ENCODE results near the gene CTNNB1.

CTNNB1 gene

DNA sequence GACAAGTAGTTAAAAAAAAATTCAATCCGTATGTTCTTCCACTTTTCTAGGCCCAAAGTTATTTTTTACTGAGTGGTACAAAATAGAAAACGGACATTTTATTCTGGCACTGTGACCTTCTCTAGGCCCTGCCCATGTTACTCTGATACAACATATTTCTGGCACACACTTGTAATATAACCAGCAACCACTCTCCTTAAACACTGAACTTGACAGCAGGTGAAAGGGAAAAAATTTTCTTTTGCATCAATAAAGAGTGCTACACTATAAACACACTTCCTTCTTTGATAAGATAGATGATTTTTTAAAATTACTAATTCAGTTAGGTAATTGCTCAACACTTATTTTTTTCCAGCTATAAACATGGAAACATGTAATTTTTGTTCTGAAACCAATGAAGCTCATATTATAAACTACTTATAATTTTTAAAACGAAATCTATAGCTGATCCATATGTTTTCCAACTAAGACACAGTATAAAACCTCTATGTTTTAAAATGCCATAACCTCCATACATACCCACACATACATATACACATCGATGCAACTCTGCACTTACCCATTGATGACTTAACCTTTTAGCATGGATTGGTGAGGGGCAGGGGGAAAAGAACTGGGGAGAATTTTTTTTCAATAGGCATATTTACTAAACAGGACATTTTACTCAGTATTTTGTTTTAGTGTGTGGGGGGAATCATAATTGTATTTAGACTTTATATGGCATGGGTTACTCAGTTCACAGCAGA is 5.3 kb upstream of the CTNNB1 start:
- DNase-seq = no peak

DNA sequence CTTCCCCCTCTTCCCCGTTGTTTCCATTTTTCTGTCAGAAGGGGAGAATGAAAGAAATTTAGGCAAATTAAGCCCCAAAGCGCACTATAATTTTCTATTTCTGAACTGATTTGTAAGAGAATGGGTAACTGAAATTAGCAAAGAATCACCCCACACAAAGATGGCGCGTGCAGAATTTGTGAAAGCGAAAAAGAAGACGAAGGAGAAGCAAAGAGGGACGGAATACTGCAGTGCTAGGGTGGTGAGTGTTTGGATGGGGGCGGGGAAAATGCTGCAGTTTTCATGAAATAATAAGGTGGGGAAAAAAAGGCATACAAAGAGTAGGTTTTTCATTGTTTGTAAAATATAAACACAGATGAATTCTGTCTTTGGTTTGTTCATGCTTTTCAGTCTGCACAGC is 4.6 kb upstream of the CTNNB1 start:
- DNase-seq = no peak

DNA sequence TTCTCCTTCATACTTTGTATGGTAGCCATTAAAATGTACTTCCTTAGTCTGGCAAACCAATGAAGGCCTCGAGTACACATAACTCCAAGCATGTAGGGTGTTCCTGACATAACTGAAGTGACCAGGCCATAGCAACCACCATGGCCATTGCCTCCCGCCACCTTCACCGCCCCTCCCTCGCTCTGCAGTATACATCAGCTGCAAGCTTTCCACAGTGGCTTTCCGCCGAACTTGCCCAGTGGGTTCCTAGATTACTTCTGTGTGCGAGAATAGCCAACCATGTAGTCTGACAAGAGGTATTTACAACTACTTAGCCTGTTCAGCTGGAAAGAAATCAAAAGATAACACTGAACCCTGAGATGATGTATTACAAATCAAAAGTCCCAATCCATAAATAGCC is 3.4 kb upstream of the CTNNB1 start:
- no peak for DNase-seq

DNA sequence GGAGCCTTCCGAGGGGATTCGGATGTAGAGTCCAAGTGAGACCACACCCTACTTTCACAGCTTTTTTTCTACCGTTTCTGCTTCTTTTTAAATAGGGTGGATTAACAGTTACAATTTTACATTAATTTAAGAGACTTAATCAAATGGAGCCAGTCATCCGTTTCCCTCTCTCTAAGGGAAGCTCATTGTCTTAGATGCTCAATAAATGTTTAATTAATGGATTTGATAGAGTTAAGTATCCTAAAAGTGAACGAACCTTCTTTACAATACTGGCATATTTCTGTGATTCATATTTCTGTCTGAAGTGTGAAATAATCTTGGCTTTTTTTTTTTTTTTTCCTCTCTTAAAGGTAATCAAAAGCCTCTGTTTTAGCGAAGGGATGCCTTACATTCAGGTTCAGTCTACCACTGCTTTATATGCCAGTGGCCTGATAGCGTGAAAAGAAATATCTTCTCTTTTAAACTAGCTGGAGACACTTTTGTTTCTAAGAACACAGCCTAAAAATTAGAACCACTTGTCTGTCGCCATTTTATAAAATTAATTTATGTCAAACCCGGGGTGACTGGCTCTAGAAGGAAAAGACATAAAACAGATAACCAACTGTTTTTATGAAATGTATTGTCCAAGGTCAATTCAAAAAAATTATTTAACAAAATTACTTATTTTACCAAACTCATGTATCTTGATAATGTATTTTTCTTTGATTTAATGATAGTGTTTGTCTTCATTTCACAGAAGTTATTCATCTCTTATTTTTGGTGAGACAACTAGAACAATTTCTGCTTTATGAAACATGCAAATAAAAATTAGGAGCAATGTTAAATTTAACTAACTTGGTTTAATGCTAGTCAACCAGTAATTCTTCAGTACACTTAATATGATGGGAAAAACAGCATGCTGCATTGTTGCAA is 2.5 kb upstream of the CTNNB1 start:
- DNase-seq = no peak

DNA sequence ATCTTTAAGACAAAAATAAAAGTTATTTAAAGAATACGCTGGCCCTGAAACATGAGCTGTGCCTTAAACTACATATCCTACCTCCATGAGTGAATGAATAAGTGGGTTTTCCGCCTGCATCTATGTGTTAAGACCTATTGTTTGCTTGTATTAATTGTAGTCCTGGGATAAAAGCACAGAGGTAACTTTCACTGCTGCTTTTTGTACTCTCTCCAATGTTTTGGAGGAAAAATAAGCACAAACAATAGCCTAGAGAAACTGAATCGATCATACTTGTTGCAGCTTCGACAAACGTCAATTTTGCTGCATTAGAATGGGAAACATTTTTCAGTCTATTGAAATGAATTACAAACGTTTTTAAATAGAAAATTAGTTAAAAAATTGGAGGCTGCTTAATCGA is 1.3 kb upstream of the CTNNB1 start:
- no peak for DNase-seq

DNA sequence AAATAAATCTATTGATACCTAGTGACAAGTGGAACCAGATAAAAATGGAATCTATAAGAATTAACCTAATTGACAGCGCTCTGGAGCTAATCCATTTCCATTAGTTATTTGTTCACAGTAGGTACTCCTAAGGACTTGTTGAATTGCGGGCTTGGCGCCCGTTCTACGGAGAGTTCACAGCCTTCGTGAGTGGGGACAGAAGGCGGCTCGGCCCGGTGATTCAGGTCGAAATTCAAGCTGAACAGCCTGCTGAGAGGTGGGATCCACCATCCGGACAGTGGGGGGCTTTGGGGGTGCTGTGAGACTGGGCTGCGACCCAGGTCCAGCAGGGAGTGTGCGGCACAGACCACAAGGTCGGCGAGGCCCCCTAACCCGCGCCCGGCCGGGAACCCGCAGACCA is 779 bp upstream of the CTNNB1 start:
- DNase-seq = no peak

DNA sequence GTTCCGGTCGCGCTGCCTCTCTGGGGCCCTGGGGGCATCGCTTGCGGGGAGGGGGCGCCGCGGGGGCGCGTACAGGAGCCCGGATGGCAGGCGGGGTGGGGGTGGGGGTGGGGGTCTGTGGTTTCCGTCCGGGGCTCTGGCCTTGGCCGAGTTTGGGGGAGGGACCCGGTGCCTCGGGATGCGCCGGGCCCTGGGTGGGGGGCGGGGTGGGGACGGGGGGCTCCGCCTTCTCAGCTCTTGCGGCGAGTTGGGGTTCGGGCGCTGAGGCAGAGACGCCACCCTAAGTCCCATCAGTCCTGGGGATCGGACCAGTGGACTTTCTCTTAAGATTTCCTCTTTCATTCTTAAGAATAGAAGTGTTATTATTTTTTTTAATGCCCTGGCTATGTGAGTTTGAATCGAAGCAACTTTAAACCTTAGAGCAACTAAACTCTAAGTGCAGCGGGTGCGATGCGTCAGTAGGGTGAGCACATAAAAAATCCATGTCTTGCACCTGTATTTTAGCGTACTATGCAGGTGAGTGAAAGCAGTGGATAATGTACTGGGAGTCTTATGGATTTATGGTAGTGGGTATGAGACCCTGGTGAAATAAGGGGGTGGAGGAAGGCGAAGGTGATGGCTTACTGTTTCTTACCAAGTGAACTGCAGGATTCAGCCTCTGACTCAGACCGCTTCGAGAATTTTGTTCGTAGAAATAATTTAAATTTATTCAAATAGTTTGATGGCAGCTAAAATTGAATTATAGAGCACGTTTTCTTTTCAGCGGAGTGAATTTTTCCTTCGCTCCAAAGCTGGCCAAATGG is 762 bp downstream of the CTNNB1 start:
- no peak for DNase-seq

DNA sequence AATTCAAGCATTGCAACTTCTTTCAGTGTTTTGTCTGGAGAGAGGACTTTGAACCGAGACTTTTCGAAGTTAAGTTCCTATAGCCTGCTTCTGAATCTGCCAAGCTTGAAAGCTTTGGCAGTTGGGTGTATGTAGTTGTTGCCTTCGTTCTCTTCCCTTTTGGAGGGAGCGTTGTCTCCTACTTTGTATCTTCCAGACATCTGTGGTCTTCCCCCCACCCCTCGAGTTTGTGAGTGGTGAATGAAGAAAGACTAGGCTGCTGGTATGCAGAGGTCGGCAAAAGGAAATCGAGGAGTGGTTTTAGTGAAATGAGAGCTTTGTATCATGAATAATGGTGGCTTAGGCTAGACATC is 1.3 kb downstream of the CTNNB1 start:
- DNase-seq = no peak

DNA sequence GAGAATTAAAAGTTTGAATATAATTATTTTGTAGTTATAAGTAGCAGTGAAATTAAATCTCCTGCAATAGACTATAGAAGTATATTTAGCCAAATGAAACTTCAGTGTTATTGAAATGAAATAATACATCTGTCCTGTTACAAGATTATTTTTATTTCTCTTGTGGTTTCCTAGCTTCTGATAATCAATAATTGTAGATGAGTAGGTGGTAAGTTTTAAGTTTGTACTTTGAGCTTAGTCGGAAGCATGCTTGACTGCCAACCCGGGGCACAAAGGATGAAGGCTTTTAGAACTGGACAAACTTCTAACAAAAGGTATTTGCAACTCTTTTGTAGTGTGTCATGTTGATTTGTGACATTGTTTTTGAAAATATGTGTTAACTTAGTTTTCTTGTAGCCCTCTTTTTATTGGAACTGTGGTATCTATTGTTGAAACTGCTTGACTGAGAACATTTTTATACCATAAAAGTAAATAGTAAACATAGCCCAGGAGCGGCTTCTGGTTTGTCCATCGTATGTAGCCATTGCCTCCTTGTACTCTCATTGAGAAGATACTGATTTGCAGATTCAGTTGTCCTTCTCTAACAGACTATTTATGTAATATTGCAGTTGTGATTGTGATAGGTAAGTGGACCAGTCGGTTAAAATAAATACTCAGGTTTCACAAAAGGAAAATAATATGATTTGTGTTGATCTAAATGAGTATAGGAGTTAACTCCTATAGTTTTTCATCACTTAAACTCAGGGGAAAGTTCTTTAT is 2.9 kb downstream of the CTNNB1 start:
- DNase-seq = no peak

DNA sequence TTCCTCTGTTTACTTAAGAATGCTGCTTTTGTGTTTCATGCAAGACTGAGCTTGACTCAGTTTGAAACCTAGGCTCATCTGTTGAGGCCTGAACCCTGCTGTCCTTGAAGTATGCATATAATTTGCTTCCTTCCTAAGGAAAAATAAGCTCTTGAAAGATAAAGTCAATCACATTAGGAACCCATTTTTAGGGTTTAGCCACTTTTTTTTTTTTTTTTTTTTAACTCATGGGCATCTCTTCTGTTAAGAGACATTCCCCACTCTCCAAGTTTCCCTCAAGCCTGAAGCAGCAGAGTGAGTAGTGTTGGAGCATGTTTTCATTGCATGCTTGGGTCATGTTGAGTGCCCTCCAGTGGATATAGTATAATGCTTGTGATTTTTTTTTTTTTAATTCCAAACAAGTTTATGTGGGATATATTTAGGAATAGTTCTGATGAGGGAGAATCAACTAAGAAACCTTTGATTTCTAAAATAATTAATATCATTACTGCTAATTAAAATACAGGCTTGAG is 3.6 kb downstream of the CTNNB1 start:
- DNase-seq = peak; percentile 5

DNA sequence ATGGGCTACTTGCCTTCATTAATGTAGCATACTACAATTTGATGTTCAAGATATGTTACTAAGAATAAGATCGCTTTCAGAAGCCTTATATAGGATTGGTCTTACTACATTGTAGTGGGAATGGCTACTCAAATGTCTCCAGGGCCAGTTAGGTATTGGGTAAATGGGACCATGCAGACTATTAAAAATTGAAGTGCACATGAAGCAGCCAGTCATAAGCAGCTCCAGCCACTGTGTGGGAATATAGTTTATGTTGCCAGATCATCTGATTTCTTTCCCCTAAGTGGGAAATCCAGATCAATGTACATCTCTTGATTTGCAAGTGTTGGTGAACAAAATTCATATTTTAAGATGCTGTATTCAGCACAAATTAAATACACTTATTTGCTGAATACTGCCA is 5.1 kb downstream of the CTNNB1 start:
- no peak for DNase-seq

DNA sequence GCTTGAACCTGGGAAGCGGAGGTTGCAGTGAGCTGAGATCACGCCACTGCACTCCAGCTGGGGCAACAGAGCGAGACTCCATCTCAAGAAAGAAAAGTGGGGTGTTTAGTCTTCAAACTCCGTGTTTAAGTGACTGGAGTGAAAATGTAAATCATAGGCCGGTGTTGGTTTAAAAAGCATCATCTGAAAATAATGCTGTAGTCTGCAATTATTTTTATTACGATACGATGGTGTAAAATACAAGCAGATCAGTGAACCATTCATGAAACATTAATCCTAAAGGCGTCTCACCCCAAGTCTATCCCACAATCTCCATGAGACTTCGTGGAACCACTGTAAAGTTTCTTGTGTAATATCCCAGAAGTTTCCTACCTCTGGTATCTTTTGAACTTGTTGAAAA is 6.3 kb downstream of the CTNNB1 start:
- no peak for DNase-seq

DNA sequence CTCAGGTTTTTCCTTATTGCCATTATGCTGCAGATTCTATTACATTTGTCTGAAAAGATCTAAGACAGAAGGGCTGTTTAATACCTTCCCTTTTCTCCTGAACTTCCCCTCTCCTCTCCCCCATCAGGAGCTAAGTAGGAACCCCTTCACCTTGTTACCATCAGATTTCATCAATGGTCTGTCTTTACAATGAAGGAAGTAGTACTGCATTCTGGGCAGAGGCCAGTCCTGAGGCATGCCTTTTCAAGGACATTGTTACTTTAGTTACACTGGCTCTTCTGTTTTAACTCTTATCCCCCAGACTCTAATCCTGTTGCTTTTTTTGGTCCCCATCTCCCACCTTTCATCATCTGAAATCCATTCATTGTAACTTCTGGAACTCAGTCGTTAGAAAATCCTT is 8.1 kb downstream of the CTNNB1 start:
- no peak for DNase-seq

DNA sequence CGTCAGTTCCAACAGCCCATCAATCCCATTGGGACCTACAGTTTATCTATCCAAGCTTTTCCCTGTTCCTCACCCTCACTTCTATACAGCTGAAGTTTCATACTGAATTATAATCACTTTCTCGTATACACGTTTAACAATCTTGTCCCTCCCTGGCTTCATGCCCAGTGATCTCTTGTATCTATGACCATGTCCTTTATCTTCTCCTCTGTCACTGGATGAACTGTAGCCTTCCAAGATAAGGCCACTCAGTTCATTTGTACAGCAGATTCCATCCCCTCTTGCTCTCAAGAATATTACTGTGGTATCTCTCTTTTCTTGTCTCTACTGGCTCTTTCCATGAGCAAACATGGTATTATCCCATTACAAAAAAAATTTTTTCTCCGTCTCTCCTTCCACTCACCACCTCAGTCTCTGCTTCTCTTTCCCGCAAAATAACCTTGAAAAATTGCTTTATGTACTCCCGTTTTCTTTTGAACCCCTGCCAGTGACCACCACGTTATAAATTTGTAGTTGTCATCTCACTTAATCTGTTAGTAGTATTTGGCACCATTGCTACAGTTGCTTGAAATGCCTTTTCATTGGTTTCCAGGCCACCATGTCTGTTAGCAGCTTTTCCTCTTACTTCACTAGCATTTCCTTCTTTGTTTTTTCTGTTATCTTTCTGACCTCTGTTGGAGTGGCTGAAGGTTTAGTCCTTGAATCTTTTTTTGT is 9.4 kb downstream of the CTNNB1 start:
- DNase-seq = no peak

DNA sequence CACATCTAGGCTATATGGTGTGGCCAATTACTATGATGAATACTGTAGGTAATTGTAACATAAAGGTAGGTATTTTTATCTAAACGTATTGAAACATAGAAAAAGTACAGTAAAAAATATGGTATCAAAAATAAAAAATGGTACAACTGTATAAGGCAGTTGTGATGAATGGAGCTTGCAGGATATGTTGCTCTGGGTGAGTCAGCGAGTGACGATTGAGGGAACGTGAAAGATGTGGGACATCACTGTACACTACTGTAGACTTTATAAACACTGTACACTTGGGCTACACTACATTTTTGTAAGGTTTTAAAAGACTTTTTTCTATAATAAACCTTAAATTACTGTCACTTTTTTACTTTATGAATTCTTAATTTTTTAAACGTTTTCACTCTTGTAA is 10.3 kb downstream of the CTNNB1 start:
- no peak for DNase-seq

DNA sequence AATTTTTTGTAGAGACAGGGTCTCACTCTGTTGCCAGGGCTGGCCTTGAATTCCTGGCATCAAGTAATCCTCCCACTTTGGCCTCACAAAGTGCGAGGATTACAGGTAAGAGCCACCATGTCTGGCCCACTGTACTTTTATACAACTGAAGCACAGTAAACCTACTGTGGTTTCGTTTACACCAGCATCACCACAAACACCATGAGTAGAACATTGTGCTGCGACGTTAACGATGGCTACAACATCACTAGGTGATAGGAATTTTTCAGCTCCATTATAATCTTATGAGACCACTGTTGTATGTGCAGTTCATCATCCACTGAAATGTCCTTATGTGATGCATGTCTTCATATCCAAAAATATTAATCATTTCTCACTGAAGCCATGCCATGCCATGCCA is 11.7 kb downstream of the CTNNB1 start:
- DNase-seq = no peak

DNA sequence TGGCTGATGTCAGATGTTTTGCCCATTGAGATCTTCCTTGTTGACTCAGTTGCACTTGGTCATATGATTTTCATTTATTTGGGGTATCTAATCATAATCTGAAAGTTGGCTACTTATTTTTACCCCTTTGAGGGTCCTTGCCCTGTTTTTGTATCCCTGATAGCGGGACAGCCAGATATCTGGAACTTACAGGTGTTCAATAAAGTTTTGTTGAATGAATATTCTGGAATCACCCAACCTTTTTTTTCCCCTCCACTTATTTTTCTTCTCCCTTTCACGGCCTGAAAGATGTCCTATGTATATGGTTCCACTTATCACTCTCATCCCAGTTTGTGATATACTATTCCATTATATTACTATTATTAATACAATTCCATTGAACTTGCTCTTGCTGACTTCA is 12.8 kb downstream of the CTNNB1 start:
- no peak for DNase-seq

DNA sequence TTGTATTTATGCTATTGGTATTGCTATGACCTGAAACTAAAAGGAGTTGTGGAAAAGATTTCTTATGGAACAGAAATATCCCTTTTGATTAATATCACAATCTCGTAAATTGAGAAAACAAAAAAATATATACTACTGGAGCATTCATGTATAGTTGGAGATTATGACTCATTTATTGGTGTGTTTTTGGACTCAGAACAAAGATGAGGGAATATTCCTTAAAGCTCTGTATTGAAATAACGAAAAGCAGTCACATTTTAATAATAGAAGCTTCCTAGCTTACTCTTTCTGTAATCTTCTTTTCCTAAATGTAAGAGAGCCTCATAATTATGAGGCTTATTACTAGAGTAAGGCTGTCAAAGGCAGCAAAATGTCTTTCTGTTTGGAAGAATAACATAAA is 14.3 kb downstream of the CTNNB1 start:
- no peak for DNase-seq

DNA sequence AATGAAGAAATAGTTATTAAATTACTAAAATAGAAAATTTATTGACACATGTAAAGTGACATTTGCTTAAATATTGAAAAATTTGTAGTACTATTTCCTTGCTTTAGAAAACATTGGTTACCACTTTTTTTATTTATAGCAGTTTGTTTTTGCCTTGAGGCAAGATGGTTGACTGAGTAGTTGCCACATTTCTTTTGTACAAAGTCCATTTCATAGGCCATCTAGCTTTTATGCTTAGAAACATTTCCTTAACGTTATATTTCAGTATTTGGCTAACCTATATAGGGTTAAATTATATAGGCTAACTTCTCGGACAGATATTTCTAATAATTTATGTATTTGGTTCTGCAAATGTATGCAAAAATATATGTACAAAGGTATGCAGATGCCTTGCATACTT is 17.1 kb downstream of the CTNNB1 start:
- no peak for DNase-seq

DNA sequence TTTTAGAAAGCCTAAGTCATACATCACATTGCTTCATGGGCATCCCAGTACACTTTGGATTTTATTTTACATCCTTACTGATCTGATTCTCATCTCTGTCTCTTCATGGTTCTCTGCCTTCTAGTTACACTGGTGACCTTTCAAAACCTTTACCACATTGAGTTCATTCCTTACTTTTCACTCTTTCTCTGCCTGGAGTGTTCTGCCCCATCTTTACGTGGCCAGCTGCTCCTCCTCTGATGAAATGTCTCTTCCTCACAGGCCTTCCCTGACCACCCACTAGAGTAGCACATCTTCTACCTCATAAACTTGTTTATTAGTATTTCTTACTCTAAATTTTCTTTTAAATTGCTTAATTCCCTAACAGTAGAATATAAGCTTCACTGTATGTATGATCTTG is 17.7 kb downstream of the CTNNB1 start:
- DNase-seq = no peak

DNA sequence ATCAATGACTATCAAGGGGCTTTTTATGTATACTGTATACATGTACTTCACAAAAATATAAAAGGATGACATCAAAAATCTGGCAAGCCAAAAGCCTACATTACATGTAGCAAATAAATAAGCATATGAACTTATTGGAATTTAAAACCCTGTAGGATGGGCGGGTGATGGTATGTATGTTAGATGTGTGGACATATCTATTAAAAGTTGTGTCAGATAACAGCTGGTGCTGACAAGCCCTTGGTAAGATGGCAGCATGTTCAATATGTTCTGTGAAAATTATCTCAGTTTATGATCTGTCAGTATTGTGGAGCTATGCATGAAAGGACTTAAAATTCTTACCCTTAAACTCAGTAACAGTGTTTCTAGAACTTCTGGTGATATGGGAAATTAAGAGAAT is 20.1 kb downstream of the CTNNB1 start:
- DNase-seq = no peak

All from NCI-H510A (cell line).